Body of pancreas (tissue), 4 donors: ENCODE results near the gene ST6GALNAC3. TPM values are rescaled to one million over a fixed set of nuclear protein-coding genes. Genes with fewer than 3 reads are reported as not detected.

ENCODE experiments used
- ATAC-seq: fragments of 150-250 bp; one replicate; pipeline ENCODE4 v1.9.1; 2016
- DNase-seq, 4 donors: peaks; one replicate each; pipeline ENCODE4 v3.0.0-alpha.2; 2019
- H3K27ac ChIP-seq, 4 donors: fragments of 200-600 bp; sonication (generic); 1 replicate in 3 of 4; 2 replicates in 1 of 4; pipeline versions ENCODE4 v1.5.1 to v1.6.1; 2016 to 2019; ENCODE audit warnings: mild to moderate bottlenecking in 1 of 4, mixed read lengths in 1 of 4, moderate library complexity in 1 of 4
- H3K27me3 ChIP-seq, 2 donors: fragments of 200-600 bp; sonication (generic); one replicate each; pipeline ENCODE4 v1.6.0; 2016; ENCODE audit warnings: mild to moderate bottlenecking in 1 of 2
- H3K36me3 ChIP-seq, 2 donors: fragments of 200-600 bp; sonication (generic); replicated peaks in 1 of 2; 2 replicates each; pipeline ENCODE4 v1.5.1; 2016; ENCODE audit warnings: low read depth in 2 of 2; ENCODE audit not compliant: insufficient read depth in 1 of 2
- H3K4me1 ChIP-seq: fragments of 200-600 bp; sonication (generic); one replicate; pipeline ENCODE4 v1.6.0; 2016
- H3K4me3 ChIP-seq, 2 donors: fragments of 200-600 bp; sonication (generic); 1 replicate in 1 of 2; 2 replicates in 1 of 2; pipeline ENCODE4 v1.5.1; 2016 to 2019
- H3K9me3 ChIP-seq, 3 donors: fragments of 200-600 bp; sonication (generic); 1 replicate in 2 of 3; 2 replicates in 1 of 3; pipeline ENCODE4 v1.5.1; 2016
- POLR2A ChIP-seq, 3 donors: fragments of 450-650 bp; IDR thresholded peaks; one replicate each; pipeline ENCODE4 v1.6.1; 2016; ENCODE audit warnings: antibody characterized with exemption in 3 of 3, mild to moderate bottlenecking in 2 of 3
- WGBS, 2 donors: methylation state at CpG; one replicate each; pipeline ENCODE4 v1.1.5; 2017; 5-methylcytosine and 5-hydroxymethylcytosine counted together
- intact Hi-C: fragments of 100-400 bp; cut with DNase I; formaldehyde crosslinking; loops from one replicate; pipeline ENCODE4 v1.15.1; 2023
- total RNA-seq, 2 donors: library from RNA; depleted of rRNA; stranded (reverse); fragments of >200 nt; gene quantifications; one replicate each; pipeline ENCODE4 v1.1.0, GENCODE V29; 2016
- TF ChIP-seq, protein P1 (sequence below), 7 experiments: fragments of 450-650 bp in 4 of 7; fragments of 200-600 bp in 3 of 7; sonication (generic) in 3 of 7; IDR thresholded peaks; one replicate each; pipeline ENCODE4 v1.5.1; 2016 to 2019; ENCODE audit warnings: antibody characterized with exemption in 7 of 7

Gene ST6GALNAC3
- total RNA-seq, 2 donors from 2014 or later, result 1.3 to 2.3 TPM

DNA sequence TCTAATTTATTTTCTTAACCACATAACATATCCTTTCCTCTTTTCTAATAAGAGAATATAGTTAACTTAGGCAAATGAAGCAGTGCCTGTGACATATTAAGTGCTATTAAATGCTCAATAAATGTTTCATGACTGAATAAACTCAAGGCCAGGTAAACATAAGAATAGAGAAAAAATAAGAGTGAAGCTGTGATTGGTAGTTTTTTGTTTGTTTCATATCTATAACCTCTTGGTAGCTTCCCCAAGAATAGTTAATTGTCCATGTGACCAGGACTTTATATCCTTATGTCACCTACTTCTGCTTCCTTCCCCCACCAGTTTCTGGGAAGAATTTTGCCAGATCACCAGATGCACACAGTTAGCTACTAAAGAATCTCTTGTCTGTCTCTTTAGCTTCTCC, 497.7 kb downstream of the ST6GALNAC3 start:
- H3K4me3 ChIP-seq, result no peak overlapping the region
- no peaks in the 10 kb centered on the region for H3K4me1 ChIP-seq
- TF ChIP-seq, protein P1, sequence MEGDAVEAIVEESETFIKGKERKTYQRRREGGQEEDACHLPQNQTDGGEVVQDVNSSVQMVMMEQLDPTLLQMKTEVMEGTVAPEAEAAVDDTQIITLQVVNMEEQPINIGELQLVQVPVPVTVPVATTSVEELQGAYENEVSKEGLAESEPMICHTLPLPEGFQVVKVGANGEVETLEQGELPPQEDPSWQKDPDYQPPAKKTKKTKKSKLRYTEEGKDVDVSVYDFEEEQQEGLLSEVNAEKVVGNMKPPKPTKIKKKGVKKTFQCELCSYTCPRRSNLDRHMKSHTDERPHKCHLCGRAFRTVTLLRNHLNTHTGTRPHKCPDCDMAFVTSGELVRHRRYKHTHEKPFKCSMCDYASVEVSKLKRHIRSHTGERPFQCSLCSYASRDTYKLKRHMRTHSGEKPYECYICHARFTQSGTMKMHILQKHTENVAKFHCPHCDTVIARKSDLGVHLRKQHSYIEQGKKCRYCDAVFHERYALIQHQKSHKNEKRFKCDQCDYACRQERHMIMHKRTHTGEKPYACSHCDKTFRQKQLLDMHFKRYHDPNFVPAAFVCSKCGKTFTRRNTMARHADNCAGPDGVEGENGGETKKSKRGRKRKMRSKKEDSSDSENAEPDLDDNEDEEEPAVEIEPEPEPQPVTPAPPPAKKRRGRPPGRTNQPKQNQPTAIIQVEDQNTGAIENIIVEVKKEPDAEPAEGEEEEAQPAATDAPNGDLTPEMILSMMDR (IDR thresholded peaks at IDR 0.05), result no peak
- TF ChIP-seq POLR2A (IDR thresholded peaks at IDR 0.05), result no peak
- intact Hi-C loops, result no loop called here
- no peak overlapping the region for H3K27ac ChIP-seq
- no peak for ATAC-seq
- no peaks in the 10 kb centered on the region for H3K27me3 ChIP-seq
- no peaks in the 10 kb centered on the region for H3K36me3 ChIP-seq
- no peaks in the 10 kb centered on the region for H3K9me3 ChIP-seq
- DNase-seq, result no peak

DNA sequence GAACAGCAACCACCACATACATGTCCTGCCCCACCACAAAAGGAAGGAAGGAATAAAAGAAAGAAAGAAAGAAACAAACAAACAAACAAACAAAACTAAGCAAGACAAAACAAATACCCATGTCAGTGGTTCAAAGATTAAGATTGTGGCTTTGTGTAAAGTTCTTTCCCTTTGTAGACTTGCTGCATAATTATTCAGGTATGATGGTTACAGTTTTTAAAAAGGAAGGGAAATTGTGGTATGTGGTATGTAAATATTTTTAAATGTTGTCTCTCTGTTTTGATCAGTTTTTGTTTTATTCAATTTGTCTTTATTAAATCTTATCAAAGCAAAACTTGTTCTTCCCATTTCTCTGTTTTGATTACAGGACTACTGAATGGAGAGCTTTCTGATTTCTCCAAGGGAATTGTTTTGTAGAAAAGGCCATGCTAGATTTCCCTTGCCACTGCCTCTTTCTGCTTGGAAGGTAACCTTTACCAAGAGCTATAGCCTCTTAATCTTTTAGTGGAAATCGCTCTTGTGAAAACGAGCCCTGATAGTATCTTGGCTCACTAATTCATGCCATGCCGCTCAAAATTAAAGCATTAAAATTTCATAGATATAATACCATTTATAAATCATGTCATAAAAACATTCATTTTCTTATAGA, 502.5 kb downstream of the ST6GALNAC3 start:
- no peaks in the 10 kb centered on the region for H3K27me3 ChIP-seq
- 75 to 81% methylated on average over 3 of the region's 3 CpGs for WGBS, 2 donors
- ATAC-seq (no peak), DNase-seq (no peak)
- H3K4me3 ChIP-seq, result no peak overlapping the region
- no peak overlapping the region for H3K27ac ChIP-seq
- H3K4me1 ChIP-seq, result no peaks in the 10 kb centered on the region
- H3K36me3 ChIP-seq, result no peaks in the 10 kb centered on the region
- no peak for TF ChIP-seq POLR2A (IDR thresholded peaks at IDR 0.05)
- TF ChIP-seq, protein P1 (IDR thresholded peaks at IDR 0.05), result no peak
- intact Hi-C loops, result no loop called here
- no peaks in the 10 kb centered on the region for H3K9me3 ChIP-seq

DNA sequence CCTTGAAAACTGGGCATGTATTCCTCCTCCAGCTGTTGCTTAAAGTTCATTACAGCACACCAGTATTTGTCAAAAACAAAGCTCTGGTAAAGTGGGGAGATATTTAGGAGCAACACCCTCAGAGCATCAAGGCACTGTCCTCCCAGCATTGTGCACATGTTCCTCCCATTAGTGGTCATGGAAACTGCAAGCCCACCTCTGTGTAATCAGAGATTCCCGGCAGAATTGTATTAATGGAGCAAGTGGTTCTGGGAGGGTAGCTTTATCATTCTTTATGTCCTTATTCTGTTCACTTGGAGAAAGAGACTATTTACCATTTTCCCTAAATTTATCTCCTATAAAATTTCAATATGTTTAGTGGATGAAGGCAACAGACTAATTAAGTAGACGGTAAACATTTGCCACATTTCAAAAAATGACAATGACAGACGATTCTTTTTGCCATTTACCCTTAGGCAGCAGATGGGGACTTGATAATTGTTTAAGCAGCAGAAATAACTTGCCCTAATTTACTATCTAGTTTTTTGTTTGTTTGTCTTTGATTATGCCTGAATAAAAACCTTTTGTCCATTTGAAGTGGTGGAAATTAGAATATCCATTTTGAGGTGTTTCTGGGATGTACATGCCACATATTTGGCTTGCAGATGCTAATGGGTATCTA, 503.1 kb downstream of the ST6GALNAC3 start:
- Histone ChIP-seq H3K9me3 (no peaks in the 10 kb centered on the region), H3K4me3 (no peak overlapping the region), H3K36me3 (no peaks in the 10 kb centered on the region), H3K27me3 (no peaks in the 10 kb centered on the region), H3K4me1 (no peaks in the 10 kb centered on the region), H3K27ac (no peak overlapping the region)
- DNase-seq, result no peak
- no peak for TF ChIP-seq POLR2A (IDR thresholded peaks at IDR 0.05)
- TF ChIP-seq, protein P1 (IDR thresholded peaks at IDR 0.05), result no peak
- intact Hi-C loops, result no loop called here
- WGBS, 2 donors, result 42 to 52% methylated on average over 3 of the region's 3 CpGs
- no peak for ATAC-seq

DNA sequence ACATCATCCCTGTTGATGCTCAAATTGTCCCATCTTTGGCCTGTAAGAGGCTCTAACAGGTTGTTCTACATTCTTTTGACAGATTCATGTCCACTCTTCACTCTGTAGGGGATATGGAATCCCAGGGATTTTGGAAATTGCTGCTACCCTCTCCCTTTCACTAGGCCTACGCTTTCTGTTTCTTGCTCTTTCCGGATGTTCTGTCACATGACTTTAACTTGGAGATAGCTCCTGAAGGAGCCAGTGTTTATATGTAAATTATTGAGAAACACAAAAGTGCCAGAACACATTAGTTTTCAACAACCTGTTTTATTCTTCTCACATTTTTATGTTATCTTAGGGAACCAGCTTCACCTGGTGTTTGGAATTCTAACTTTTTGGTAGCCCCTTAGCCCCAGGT, 505.7 kb downstream of the ST6GALNAC3 start:
- WGBS, 2 donors, result 82 to 93% methylated on average over 2 of the region's 2 CpGs
- Histone ChIP-seq H3K36me3 (no peaks in the 10 kb centered on the region), H3K27ac (no peak overlapping the region), H3K4me3 (no peak overlapping the region), H3K4me1 (no peaks in the 10 kb centered on the region), H3K9me3 (no peaks in the 10 kb centered on the region), H3K27me3 (no peaks in the 10 kb centered on the region)
- TF ChIP-seq, protein P1 (IDR thresholded peaks at IDR 0.05), result no peak
- TF ChIP-seq POLR2A (IDR thresholded peaks at IDR 0.05), result no peak
- DNase-seq, result no peak
- no peak for ATAC-seq
- intact Hi-C loops, result no loop called here

DNA sequence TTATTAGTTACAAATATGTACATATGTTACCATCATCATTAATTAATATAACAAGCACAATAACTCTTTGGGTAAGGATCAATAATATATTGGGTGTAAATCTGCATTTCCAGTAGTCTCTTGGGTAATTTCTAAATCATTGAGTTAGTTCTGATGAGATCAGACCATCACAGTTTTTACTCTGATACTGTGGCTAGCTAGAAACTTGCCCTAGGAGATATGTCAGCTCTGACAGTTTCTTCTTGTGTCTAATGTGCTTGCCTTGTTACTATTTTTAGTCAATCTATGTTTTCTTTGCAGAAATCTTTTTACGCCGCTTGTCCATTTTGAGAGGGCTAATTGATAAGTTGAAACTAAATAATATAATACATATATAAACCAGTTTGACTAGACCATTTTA, 507.2 kb downstream of the ST6GALNAC3 start:
- no peaks in the 10 kb centered on the region for H3K9me3 ChIP-seq
- TF ChIP-seq POLR2A (IDR thresholded peaks at IDR 0.05), result no peak
- TF ChIP-seq, protein P1 (IDR thresholded peaks at IDR 0.05), result no peak
- no peaks in the 10 kb centered on the region for H3K27me3 ChIP-seq
- ATAC-seq, result no peak
- intact Hi-C loops, result no loop called here
- no peak for DNase-seq
- WGBS, 2 donors, result 42 to 52% methylated on average over 2 of the region's 2 CpGs
- no peaks in the 10 kb centered on the region for H3K4me1 ChIP-seq
- no peaks in the 10 kb centered on the region for H3K36me3 ChIP-seq
- no peak overlapping the region for H3K4me3 ChIP-seq
- H3K27ac ChIP-seq, result no peak overlapping the region
